ENCODE data around the gene MEX3A. TPM values are rescaled to one million over a fixed set of nuclear protein-coding genes. Genes with fewer than 3 reads are reported as not detected.
A peak's percentile ranks its signal among the peaks of the same experiment; 100 is the strongest.

The MEX3A gene
- total RNA-seq, 1 experiment from 2014 or later = 6.1 TPM

DNA sequence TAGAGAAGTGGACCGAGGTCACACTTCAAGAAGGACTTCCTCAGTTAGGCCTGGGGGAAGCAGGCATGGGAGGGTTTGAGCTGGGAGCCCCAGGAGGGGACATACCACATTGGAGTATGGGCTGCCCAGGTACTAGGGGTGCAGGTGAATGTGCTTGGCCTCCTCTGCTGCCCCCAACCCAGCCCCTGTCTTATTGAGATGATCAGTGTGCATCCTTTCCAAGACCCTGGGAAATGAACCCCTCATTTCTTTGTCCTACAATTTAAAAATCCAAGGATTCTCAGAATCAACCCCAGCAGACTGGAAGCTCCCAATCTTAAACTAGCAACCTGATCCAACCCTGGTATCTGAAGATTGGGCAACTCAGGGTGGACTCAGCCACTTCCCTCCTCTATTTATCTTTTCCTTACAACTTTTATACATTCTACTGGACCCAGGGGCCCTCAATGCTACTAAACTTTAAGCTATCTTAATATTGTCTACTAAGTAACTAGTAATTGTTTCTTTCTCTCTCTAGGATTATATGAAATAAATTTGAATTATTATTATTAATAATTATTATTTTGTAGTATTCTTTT is 9.1 kb downstream of the MEX3A start:
- H3K4me3 ChIP-seq (replicated peaks in 1 of 2; ENCODE audit: low read depth in 1 of 2, low read length in 2 of 2) = no peak overlapping the region
- no peak overlapping the region for H3K9ac ChIP-seq (ENCODE audit: low read length)
- BruUV-seq (replicated peaks) = no TSS peak
- DNase-seq (ENCODE audit: low read depth, low spot score) (no peak), ATAC-seq (no peak)
- TF ChIP-seq SRF (IDR thresholded peaks at IDR 0.05; ENCODE audit: low read depth) (no peak), EZH2phosphoT487 (IDR thresholded peaks at IDR 0.05; ENCODE audit: borderline replicate concordance) (no peak), RAD21 (IDR thresholded peaks at IDR 0.05; ENCODE audit: low read depth) (no peak), POLR2AphosphoS5 (IDR thresholded peaks at IDR 0.05; ENCODE audit: low read depth, low read length) (no peak), EZH2 (IDR thresholded peaks at IDR 0.05) (no peak), POLR2A (IDR thresholded peaks at IDR 0.05; ENCODE audit: borderline replicate concordance, extremely low read depth, insufficient read depth, insufficient read length) (no peak), ZNF274 (IDR thresholded peaks at IDR 0.05; ENCODE audit: low read depth, low read length) (no peak), SP1 (IDR thresholded peaks at IDR 0.05; ENCODE audit: low read depth) (no peak), JUND (IDR thresholded peaks at IDR 0.05) (no peak), YY1 (IDR thresholded peaks at IDR 0.05; ENCODE audit: extremely low read depth, insufficient replicate concordance, low read depth, low read length) (no peak), ELF1 (IDR thresholded peaks at IDR 0.05; ENCODE audit: borderline replicate concordance, low read depth) (no peak), FOSL1 (IDR thresholded peaks at IDR 0.05; ENCODE audit: low read depth) (no peak), CBX3 (IDR thresholded peaks at IDR 0.05; ENCODE audit: low read depth) (no peak), ZFX (IDR thresholded peaks at IDR 0.05) (no peak)
- TF ChIP-seq, protein P1, sequence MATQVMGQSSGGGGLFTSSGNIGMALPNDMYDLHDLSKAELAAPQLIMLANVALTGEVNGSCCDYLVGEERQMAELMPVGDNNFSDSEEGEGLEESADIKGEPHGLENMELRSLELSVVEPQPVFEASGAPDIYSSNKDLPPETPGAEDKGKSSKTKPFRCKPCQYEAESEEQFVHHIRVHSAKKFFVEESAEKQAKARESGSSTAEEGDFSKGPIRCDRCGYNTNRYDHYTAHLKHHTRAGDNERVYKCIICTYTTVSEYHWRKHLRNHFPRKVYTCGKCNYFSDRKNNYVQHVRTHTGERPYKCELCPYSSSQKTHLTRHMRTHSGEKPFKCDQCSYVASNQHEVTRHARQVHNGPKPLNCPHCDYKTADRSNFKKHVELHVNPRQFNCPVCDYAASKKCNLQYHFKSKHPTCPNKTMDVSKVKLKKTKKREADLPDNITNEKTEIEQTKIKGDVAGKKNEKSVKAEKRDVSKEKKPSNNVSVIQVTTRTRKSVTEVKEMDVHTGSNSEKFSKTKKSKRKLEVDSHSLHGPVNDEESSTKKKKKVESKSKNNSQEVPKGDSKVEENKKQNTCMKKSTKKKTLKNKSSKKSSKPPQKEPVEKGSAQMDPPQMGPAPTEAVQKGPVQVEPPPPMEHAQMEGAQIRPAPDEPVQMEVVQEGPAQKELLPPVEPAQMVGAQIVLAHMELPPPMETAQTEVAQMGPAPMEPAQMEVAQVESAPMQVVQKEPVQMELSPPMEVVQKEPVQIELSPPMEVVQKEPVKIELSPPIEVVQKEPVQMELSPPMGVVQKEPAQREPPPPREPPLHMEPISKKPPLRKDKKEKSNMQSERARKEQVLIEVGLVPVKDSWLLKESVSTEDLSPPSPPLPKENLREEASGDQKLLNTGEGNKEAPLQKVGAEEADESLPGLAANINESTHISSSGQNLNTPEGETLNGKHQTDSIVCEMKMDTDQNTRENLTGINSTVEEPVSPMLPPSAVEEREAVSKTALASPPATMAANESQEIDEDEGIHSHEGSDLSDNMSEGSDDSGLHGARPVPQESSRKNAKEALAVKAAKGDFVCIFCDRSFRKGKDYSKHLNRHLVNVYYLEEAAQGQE (IDR thresholded peaks at IDR 0.05; ENCODE audit: low read depth) = no peak
- TF ChIP-seq, protein P2, sequence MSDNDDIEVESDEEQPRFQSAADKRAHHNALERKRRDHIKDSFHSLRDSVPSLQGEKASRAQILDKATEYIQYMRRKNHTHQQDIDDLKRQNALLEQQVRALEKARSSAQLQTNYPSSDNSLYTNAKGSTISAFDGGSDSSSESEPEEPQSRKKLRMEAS (IDR thresholded peaks at IDR 0.05) = no peak
- TF ChIP-seq, protein P3, sequence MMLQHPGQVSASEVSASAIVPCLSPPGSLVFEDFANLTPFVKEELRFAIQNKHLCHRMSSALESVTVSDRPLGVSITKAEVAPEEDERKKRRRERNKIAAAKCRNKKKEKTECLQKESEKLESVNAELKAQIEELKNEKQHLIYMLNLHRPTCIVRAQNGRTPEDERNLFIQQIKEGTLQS (IDR thresholded peaks at IDR 0.05) = no peak
- no peaks in the 10 kb centered on the region for H3K79me2 ChIP-seq (ENCODE audit: insufficient read depth, low read length)
- ChIA-PET POLR2A (no interaction called here), RAD21 (ENCODE audit: low non-redundant PET in 1 of 2, low total read pairs in 2 of 2, uncharacterized antibody in 2 of 2, unreplicated experiment in 2 of 2) (no interaction called here), CTCF (interaction anchor here (1.5 kb wide), 1 partner anchor 13 kb away, joined by 3 read pairs; the partner anchor contains the start of gene RAB25)
- H4K20me1 ChIP-seq (ENCODE audit: insufficient read depth) = no peaks in the 10 kb centered on the region
- H3K4me2 ChIP-seq (ENCODE audit: low read length) = no peak overlapping the region
- no peak overlapping the region for H2AFZ ChIP-seq (ENCODE audit: low read depth, low read length, poor library complexity, severe bottlenecking)
- H3K9me3 ChIP-seq (ENCODE audit: control insufficient read depth in 1 of 2, insufficient read depth in 1 of 2, low read depth in 1 of 2, low read length in 2 of 2) = no peaks in the 10 kb centered on the region
- H3K4me1 ChIP-seq (ENCODE audit: control insufficient read depth in 1 of 2, insufficient read depth in 2 of 2, low read length in 2 of 2) = peaks cover 0 to 11% of the 10 kb centered on the region in 2 experiments; a peak in 2 of 4 replicates
- H3K36me3 ChIP-seq (ENCODE audit: control insufficient read depth in 1 of 2, insufficient read depth in 2 of 2, low read length in 2 of 2) = peaks cover 15 to 31% of the 10 kb centered on the region in 2 experiments
- peak overlapping the region; percentile 35; the same call in 1 of the 2 replicates for H3K27ac ChIP-seq (ENCODE audit: low read depth, low read length)
- H3K27me3 ChIP-seq (ENCODE audit: insufficient read depth, low read length) = no peaks in the 10 kb centered on the region
- intact Hi-C loops (cut with micrococcal nuclease) = no loop called here
- H3K9me2 ChIP-seq (ENCODE audit: insufficient read depth) = no peaks in the 10 kb centered on the region
